NCI-H748 treated with DMSO at 0.1 percent for 48 hours (cell line): ENCODE measurements around the gene STK16.
"Not testable (repeated sequence)": the region's sequence is repeated elsewhere in the genome, so short reads cannot be mapped to it uniquely, and the experiment has no call there.

ENCODE experiments used
- DNase-seq: peaks from one replicate; lab custom pipeline; 2025; lab: John Stamatoyannopoulos, UW

Gene STK16

DNA sequence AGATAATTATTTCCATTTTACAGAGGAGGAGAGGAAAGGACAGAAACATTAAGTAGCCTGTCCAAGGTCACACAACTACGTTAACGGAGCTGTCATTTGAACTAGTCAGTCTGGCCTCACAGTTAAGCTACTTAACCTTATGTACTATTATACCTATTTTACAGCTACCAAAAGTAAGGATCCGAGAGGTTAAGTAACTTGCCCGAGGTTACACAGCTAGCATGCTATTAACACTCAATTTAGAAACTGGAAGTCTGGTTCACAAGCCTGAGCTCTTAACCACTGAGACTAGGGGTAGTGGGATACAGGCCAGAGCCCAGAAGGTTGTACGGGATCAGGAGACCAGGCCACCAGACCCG lies 511 bp upstream of the STK16 start:
- DNase-seq: no peak

DNA sequence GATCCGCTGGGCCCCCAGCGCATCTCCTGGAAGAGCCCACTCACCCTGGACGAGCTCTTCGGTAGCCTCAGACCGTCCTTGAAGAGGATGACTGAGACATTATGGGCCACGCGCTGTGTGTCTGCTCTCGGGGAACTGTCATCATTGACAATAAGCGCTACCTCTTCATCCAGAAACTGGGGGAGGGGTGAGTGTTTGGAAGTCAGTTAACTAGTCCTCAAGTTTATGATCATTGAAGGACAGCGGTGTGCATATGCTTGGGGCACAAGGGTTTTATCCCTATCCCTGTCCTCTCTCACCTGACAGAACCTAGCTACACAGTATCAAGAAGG lies 586 bp downstream of the STK16 start:
- no peak for DNase-seq

DNA sequence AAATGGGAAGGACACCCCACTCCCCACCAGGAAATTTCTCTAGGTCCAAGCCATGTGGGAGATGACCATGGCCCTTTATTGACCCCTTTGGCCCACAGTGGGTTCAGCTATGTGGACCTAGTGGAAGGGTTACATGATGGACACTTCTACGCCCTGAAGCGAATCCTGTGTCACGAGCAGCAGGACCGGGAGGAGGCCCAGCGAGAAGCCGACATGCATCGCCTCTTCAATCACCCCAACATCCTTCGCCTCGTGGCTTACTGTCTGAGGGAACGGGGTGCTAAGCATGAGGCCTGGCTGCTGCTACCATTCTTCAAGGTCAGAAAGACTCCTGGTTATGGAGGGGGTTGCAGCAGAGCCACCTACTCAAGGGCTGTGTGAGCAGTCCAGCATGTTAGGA lies 1.3 kb downstream of the STK16 start:
- no peak for DNase-seq

DNA sequence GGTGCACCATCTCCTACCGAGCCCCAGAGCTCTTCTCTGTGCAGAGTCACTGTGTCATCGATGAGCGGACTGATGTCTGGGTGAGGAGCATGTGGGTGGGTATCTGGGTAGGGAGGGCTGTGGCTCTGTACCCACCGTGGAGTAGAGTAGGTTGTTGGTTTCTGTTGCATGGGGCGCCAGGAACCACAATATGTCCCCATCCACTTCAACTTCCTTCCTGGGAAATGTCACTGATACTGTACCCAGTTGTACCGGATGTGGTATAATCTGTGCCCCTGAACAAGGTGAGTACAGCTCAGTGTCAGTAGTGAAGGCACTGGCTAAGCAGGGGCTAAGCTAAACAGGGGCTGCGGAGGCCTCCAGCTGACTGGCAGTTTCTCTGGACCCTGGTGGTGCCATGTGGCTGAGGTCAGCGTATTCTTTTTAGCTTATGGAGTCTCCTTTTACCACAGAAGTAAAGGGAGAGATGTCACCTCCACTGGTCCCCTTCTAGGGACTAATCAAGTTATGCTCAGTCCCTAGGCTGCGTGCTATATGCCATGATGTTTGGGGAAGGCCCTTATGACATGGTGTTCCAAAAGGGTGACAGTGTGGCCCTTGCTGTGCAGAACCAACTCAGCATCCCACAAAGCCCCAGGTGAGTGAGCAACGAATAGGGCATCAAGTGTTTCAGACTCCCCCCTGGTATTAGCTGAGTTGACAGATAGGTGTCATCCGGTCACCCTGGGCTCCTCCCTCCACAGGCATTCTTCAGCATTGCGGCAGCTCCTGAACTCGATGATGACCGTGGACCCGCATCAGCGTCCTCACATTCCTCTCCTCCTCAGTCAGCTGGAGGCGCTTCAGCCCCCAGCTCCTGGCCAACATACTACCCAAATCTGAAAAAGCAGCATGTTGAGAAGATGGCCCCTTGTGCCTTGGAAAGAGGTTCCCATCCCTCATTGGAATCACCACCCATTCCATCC lies 2.7 kb downstream of the STK16 start:
- no peak for DNase-seq

DNA sequence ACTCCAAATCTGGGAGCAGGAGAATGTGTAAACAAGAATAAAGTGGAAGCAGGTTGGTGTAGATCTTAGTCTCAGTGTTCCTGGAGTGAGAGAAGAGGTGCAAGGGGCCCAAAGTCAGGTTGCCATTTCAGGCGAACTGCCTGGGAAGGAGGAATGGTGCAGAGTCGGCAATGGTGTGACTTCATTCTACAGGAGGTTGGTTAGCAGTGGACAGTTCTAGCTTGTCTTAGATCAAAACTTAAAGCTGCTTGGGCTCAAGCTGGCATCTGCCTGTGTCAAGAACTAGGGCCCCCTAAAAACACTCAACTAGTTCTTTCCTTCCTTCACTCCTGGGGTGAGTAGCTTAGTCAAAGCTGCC lies 3.5 kb downstream of the STK16 start:
- DNase-seq: no peak

DNA sequence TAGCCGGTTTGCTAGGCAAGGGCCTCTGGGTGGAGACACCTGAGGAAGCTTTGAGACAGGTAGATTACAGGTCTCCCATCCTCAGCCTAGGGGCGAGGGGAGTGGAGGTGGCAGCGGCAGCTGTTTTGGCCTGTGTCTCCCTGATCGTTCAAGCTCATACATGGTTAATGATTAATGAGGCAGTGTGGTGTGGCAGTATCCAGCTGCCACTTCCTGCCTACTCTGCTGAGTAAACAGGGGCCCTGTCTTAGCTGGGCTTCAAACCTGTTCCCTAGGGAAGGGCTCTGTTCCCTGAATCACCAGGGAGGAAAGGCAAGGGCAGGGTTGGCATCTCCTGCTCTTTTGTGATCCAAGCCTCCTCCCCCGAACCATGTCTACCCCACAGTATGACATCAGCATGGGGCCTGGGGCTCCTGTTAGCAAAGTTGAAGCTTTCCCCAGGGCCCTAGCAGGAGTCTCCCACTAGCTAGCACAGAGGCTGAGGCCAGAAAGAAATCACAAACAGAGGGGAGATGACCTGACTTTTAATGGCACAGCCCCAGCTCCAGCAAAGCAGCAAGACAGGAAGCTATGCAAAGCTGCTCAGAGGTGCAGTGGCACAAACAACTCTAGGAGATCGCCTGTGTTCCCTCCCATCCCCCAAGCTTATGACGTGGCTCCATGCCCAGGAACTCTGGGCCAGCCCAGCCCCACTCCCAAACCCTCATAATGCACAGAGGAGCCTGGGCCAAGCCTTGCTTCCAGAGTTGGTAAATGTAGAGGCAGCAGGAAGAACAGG lies 4.1 kb downstream of the STK16 start:
- no peak for DNase-seq

DNA sequence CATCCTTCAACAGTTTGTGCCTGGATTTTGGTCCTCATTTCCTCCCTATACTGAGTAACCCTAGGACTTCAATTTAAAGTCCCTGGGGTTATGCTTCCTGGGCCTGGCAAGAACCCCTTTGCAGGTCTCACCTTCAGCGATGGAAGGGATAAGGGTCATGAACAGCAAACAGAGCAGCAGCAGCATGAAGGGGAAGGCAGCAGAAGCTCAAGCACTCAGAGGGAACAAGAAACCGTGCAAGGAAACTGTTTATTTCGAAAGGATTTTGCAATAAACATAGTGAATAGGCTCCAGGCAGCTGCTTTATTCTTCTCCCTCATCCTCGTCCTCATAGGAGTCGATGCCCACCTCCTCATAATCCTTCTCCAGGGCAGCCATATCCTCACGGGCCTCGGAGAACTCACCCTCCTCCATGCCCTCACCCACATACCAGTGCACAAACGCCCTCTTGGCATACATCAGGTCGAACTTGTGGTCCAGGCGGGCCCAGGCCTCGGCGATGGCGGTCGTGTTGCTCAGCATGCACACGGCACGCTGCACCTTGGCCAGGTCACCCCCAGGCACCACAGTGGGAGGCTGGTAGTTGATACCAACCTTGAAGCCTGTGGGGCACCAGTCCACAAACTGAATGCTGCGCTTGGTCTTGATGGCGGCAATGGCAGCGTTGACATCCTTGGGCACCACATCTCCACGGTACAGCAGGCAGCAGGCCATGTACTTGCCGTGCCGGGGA lies 4.9 kb downstream of the STK16 start:
- no peak for DNase-seq

DNA sequence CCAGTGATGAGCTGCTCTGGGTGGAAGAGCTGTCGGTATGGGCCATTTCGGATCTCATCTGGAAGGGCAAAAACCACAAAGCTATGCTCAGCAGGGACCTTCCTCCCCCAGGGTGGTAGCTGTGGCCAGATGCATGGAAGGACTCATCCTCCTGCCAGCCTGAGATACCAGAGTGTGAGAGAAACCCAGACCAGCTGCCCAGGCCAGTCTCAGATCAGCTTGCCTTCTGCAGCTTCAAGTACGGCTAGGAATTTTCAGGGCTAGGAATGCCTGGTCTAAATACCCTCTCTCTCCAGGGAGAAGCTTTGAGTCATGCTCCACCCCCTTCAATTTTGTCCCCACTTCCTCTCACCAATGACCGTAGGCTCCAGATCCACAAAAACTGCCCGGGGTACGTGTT lies 6.4 kb downstream of the STK16 start:
- no peak for DNase-seq

DNA sequence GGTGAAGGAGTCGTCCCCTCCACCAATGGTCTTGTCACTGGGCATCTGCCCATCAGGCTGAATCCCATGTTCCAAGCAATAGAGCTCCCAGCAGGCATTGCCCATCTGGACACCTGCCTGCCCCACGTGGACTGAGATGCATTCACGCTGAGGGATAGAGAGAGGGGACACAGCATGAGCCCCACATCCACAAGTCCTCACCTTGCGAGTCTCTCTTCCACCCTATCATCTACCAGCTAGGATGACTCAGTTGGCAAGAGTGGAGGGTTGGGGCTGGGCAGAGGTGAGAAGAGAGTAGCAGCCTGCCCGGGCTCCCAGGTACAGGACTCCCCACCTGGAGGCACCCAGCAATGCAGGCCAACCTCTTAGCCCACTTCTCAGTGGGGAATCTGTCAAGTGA lies 6.8 kb downstream of the STK16 start:
- no peak for DNase-seq

DNA sequence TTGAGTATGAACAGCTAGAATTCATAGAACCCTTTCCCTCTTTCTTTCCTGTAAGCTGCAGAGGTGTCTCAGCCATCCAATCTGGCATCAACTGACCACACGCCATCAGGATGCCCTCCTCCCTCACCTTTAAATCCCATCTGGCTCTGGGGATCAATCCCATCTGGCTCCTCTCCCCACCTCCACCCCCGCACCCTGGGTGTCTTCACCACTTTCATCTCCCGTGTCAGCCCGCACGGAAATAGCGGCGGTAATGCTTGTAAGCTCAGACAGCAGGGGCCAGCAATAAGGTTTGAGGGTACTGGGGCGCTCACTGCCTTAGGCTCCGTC lies 7.3 kb downstream of the STK16 start:
- DNase-seq: no peak

DNA sequence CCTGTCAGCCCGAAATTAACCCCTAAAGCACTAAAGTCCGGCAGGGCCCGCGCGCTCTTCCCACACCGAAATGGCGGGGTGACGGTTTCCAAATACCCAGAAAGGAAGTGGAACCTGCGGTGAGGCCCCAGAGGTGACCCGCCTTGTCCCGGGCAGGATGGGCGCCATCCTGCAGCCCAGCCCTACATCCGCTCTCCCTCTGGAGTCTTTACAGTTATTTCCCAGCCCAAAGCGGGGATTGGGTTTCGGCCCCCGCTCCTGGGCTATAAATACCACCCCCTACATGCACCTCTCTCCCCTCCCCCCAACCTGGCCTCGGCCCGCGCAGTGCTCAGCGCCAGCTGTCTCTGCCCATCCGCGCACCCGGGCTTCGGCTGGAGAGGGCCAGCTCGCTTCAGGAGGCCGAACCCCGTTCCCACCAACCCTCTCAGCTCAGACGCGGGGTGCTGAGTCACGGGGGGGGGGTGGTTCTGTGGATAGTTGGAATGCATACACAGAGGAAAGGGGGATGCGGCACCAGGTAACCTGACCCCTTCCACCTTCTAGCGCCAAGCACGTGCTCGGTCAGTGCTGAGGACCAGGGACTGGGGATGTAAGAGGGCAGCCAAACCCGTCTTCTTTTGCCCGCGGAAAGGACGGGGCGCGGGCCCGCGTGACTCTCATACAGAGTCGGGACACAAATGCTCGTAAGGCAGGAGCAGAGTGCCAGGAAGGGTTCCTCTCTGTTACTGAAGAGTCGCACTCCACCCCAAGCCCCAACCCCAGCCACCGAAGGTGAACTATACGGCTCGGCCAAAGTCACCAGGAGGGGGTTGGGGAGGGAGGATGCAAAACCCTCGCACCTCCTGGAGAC lies 7.8 kb downstream of the STK16 start, which contains the start of gene TUBA4B:
Gene TUBA4B, plus strand, starts transcription at position 344 of the 853 bp plus-strand sequence. Its CDS starts 165 bp downstream, at position 509.
- no peak for DNase-seq

DNA sequence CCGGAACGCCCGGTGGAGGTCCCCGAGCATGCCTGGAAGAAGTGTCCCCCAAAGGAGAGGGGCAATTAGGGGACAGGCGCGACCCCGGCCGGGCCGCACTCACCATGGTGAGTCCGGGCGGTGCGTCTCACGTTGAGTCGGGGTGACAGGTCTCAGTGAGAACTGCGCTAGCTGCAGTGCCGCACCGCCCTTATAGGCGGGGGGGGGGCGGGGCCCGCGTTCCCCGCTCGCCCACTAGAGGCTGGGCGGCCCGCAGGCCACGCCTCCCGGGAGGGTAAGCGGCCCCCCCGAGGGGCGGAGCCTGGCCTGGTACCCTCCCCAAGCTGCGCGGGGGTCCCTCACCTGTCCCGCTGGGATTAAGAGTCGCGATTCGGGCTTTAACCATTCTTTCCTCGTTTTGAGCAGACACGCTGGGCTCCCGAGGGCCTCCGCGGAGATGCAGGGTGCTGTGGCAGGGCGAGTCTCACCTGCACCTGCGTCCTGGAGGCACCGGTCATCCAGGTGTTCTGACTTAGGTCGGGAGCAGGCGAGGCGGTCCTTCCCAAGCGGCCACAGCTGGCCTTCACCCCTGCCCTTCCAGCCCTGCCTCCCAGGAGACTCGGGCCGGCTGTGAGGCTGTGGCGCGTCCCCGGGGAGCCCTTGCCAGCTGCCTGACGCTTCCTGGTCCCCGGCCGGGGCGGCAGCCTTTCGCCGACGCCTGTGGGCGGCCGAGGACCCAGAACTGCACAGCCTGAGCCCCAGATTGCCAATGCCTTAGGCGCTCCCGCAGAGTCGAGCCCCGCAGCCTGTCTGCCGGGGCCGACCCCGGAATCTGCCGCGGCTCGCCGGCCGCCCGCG lies 8.7 kb downstream of the STK16 start, which contains the start of gene TUBA4A:
Gene TUBA4A, minus strand, starts transcription at position 166 of the 837 bp plus-strand sequence. Its CDS starts 60 bp downstream, at position 106.
- peak; percentile 45 for DNase-seq

DNA sequence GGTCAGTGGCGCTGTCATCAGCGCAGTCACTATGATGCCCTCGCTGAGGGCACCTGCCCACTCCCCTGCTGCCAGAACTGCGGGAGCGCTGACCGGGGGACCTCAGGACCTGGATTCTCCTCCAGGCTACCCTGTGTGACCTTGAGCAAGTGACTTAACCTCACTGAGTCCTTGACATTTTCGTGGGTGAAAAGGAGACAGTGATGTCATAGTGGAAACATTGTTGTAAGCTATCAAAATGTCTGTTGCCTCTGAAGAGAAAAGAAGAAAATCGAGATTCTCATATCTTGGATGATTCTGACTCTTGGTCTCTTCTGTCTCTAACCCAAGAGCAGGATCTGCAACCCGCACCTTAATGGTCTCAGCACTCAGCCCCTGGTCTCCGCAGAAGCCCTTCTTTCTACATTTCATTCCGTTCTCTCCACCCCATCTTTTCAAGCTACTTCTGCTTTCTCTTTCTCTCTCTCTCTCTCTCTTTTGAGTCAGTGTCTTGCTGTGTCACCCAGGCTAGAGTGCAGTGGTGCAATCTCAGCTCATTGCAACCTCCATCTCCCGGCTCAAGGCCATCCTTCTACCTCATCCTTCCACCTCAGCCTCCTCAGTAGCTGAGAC lies 9.4 kb downstream of the STK16 start:
- DNase-seq: no peak

DNA sequence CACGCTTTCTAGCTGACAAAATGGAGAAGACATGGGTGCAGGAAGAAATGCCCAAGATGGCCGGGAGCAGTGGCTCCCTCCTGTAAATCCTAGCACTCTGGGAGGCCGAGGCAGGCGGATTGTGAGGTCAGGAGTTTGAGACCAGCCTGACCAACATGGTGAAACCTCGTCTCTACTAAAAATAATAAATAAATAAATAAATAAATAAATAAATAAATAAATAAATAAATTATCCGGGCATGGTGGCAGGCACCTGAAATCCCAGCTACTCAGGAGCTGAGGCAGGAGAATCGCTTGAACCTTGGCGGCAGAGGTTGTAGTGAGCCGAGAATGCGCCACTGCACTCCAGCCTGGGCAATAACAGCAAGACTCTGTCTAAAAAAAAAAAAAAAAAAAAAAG lies 13.7 kb downstream of the STK16 start:
- not testable (repeated sequence) for DNase-seq

DNA sequence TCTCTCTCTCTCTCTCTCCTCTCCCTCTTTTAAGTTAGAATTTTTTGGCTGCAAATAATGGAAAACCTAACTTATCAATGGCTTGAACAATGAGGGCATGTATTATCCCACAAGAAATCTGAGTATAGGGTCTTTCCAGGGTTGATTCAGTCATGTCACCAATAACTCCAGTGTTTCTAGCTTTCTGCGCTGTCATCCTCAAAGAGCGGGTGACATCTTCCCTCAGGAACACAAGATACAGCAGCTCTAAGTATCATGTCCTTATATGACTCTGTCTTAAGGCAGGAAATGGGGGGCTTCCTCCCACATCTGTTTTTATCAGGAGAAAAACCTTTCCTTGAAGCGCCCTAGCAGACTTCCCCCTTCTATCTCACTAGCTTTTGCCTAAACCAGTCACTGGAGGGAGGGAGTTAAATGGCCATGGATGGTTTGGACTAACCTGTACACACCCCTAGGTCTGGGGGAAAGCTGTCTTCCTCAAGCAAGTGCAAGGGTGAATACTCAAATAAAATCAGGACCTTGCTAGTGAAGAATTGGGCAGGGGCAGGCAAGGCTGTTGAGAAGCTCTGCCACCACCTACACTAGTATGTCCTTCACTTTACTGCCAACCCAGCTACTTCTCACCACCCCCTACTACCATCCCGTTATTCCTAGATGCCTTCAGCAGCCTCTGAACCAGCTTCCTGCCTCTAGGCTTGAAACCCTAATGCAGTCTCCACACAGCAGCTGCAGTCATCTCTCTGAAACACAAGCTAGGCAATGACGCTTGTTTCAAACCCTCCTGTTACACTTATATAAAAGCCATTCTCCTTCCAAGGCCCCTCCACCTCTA lies 16.0 kb downstream of the STK16 start:
- DNase-seq: no peak

DNA sequence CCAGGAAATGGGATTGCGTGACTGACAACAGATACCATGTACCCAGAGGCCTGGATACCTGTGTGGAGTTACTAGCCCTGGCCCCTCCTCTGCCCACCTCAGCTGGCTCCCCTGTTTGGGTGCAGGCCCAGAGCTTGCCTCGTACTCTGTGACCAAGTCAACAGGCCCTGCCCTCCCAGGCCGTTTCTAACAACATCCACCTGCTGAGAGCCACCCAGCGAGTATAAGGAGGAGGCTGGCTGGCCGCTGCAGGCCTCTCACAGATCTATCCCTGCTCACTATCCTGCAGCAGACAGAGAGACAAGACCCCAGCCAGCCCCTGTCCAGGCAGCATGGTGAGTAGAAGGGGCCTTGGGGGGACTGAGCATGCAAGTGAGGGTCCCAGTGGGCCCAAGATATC lies 21.0 kb downstream of the STK16 start:
- DNase-seq: no peak

DNA sequence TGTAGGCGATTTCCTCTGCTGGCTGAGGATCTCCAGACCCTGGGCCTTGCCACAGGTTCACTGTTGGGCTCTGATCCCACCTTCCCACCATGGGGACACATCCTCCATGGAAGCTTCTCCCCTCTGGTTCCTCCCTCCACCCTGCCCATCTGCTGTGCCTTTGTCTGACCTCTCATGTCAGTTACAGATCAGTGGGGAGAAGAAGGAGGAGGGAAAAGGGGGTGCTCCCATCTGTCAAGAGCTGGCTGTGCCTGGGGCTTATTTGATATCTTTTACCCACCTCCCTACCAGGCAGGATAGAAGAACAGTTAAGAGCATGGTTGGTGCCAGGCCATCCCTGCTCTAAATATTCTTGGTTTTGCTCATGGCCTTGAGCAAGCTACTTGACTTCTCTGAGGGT lies 21.6 kb downstream of the STK16 start:
- no peak for DNase-seq

DNA sequence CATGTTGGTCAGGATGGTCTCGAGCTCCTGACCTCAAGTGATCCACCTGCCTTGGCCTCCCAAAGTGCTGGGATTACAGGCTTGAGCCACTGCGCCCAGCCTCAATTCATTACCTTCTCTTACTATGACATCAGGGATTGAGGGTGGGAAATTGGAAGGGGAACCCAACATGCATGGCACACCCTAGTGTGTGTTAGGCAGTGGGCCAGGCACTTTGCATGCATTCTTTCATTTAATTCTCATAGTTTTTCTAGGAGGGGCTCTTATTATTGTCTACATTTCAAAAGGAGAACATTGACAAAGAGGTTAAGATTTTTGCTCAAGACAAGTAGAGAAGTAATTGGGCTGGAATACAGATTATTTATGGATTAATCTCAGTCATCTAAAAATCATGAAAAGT lies 23.0 kb downstream of the STK16 start:
- no peak for DNase-seq

DNA sequence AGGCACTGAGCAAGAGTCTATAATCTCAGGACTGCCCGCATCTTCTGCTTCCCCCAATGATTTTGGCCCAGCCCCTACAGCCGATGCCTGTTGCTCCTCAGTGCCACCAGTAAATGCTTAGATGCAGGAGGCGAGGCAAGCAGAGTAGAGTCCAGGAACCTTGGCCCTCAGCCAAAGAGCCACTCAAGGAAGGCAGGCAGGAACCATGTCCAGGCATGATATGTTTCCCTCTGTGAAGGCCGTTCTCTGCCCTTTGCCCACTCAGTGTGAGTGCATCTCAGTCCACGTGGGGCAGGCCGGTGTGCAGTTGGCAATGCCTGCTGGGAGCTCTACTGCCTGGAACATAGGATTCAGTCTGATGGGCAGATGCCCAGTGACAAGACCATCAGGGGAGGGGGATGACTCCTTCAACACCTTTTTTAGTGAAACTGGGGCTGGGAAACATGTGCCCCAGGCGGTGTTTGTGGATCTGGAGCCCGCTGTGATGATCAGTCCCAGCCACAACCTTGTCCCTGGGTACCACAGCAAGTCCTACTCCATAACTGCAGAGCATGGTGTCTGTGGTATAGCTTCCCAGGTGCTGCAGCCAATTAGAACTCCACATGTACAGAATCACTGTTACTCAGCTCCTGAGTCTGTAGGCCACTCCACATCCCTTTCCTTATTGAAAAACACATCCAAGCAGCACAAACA lies 24.2 kb downstream of the STK16 start:
- DNase-seq: no peak
